Liver (tissue), 9 donors: ENCODE data around the gene SUPT5H. TPM values are rescaled to one million over a fixed set of nuclear protein-coding genes. Genes with fewer than 3 reads are reported as not detected.

Experiments used
- DNase-seq: peaks from one replicate; pipeline ENCODE4 v3.0.0-alpha.2; 2017; ENCODE audit warnings: low spot score
- H3K27ac ChIP-seq, 2 donors: one replicate each; pipeline ENCODE4 v1.7.0; 2013; ENCODE audit warnings: inconsistent platforms in 2 of 2, low read length in 2 of 2, control low read depth in 1 of 2, low read depth in 1 of 2, mild to moderate bottlenecking in 1 of 2
- H3K27me3 ChIP-seq, 4 donors: one replicate each; pipeline versions ENCODE4 v1.6.1 to v1.7.0; 2013; ENCODE audit warnings: low read length in 3 of 4, inconsistent platforms in 1 of 4, mild to moderate bottlenecking in 1 of 4, moderate library complexity in 1 of 4; ENCODE audit not compliant: control insufficient read depth in 4 of 4, insufficient read depth in 4 of 4
- H3K36me3 ChIP-seq, 4 donors: one replicate each; pipeline versions ENCODE4 v1.6.1 to v1.7.0; 2013; ENCODE audit warnings: low read length in 3 of 4, mild to moderate bottlenecking in 3 of 4, low read depth in 1 of 4, moderate library complexity in 1 of 4; ENCODE audit not compliant: control insufficient read depth in 4 of 4, insufficient read depth in 3 of 4
- H3K4me1 ChIP-seq, 4 donors: one replicate each; pipeline versions ENCODE4 v1.6.1 to v1.7.0; 2013; ENCODE audit warnings: low read length in 3 of 4, mild to moderate bottlenecking in 3 of 4, moderate library complexity in 1 of 4; ENCODE audit not compliant: control insufficient read depth in 4 of 4, insufficient read depth in 4 of 4
- H3K4me3 ChIP-seq, 3 donors: one replicate each; pipeline versions ENCODE4 v1.6.1 to v1.7.0; 2013; ENCODE audit warnings: low read length in 3 of 3, control low read depth in 1 of 3, low read depth in 1 of 3, mild to moderate bottlenecking in 1 of 3
- H3K9ac ChIP-seq, 2 donors: one replicate each; pipeline ENCODE4 v1.7.0; 2013; ENCODE audit warnings: low read length in 2 of 2, mild to moderate bottlenecking in 2 of 2, moderate library complexity in 2 of 2, control low read depth in 1 of 2, low read depth in 1 of 2
- H3K9me3 ChIP-seq, 4 donors: one replicate each; pipeline versions ENCODE4 v1.6.1 to v1.7.0; 2013; ENCODE audit warnings: low read length in 3 of 4; ENCODE audit not compliant: control insufficient read depth in 4 of 4
- EGR1 ChIP-seq, 2 donors: IDR thresholded peaks; 2 replicates each; pipeline ENCODE4 v1.6.1; 2016 to 2018; ENCODE audit warnings: antibody characterized with exemption in 2 of 2, low read depth in 2 of 2
- FOXA1 ChIP-seq: IDR thresholded peaks from 2 replicates; pipeline ENCODE4 v1.6.1; 2016; ENCODE audit warnings: antibody characterized with exemption
- FOXA2 ChIP-seq: IDR thresholded peaks from 2 replicates; pipeline ENCODE4 v1.6.1; 2016; ENCODE audit warnings: antibody characterized with exemption
- GABPA ChIP-seq, 2 donors: IDR thresholded peaks in 1 of 2; conservative IDR thresholded peaks in 1 of 2; 2 replicates each; pipeline ENCODE4 v1.6.1; 2016; ENCODE audit warnings: antibody characterized with exemption in 2 of 2, mild to moderate bottlenecking in 1 of 2, moderate library complexity in 1 of 2
- HNF4A ChIP-seq, 2 donors: conservative IDR thresholded peaks; 2 replicates each; pipeline ENCODE4 v1.6.1; 2016; ENCODE audit warnings: antibody characterized with exemption in 2 of 2, mild to moderate bottlenecking in 2 of 2
- HNF4G ChIP-seq: IDR thresholded peaks from 2 replicates; pipeline ENCODE4 v1.6.1; 2016; ENCODE audit warnings: antibody characterized with exemption
- JUND ChIP-seq, 2 donors: IDR thresholded peaks; 2 replicates each; pipeline ENCODE4 v1.6.1; 2016; ENCODE audit warnings: antibody characterized with exemption in 2 of 2
- NR2F2 ChIP-seq: IDR thresholded peaks from 2 replicates; pipeline ENCODE4 v1.6.1; 2016; ENCODE audit warnings: antibody characterized with exemption
- RAD21 ChIP-seq, 2 donors: IDR thresholded peaks; 2 replicates each; pipeline ENCODE4 v1.6.1; 2016; ENCODE audit warnings: antibody characterized with exemption in 2 of 2, mild to moderate bottlenecking in 2 of 2
- SP1 ChIP-seq: IDR thresholded peaks from 2 replicates; pipeline ENCODE4 v1.6.1; 2018; ENCODE audit warnings: antibody characterized with exemption, mild to moderate bottlenecking
- TAF1 ChIP-seq: conservative IDR thresholded peaks from 2 replicates; pipeline ENCODE4 v1.6.1; 2016; ENCODE audit warnings: antibody characterized with exemption, mild to moderate bottlenecking
- YY1 ChIP-seq: IDR thresholded peaks from 2 replicates; pipeline ENCODE4 v1.6.1; 2016; ENCODE audit warnings: antibody characterized with exemption, mild to moderate bottlenecking
- WGBS: extraction: QIAGEN DNeasy Blood & Tissue Kit; methylation state at CpG from one replicate; pipeline ENCODE4 v1.1.7; 2013; 5-methylcytosine and 5-hydroxymethylcytosine counted together
- polyA plus RNA-seq, 2 donors: library from polyadenylated mRNA; stranded (reverse) in 1 of 2; unstranded in 1 of 2; fragments of 200-250 nt in 1 of 2; fragments of >200 nt in 1 of 2; fragmentation: Nextera tagmentation in 1 of 2; extraction: Ambion mirVana in 1 of 2; gene quantifications; one replicate each; pipeline versions ENCODE4 v1.2.1 to v1.2.3, GENCODE V29; 2013 to 2015
- total RNA-seq, 2 donors: library from RNA; depleted of rRNA; stranded (reverse); fragments of >200 nt; gene quantifications; one replicate each; pipeline ENCODE4 v1.2.3, GENCODE V29; 2014
- TF ChIP-seq, protein P1 (sequence below): IDR thresholded peaks from 2 replicates; pipeline ENCODE4 v1.6.1; 2016; ENCODE audit warnings: antibody characterized with exemption
- TF ChIP-seq, protein P2 (sequence below): IDR thresholded peaks from 2 replicates; pipeline ENCODE4 v1.6.1; 2016; ENCODE audit warnings: antibody characterized with exemption, mild to moderate bottlenecking
- TF ChIP-seq, protein P3 (sequence below): fragments of 150-350 bp; IDR thresholded peaks from 2 replicates; pipeline ENCODE4 v1.5.1; 2017; ENCODE audit warnings: improper control_type of control experiment, low read depth, low read length; ENCODE audit not compliant: missing input control
- TF ChIP-seq, protein P4 (sequence below): IDR thresholded peaks from 2 replicates; pipeline ENCODE4 v1.6.1; 2016; ENCODE audit warnings: antibody characterized with exemption
- TF ChIP-seq, protein P5 (sequence below): IDR thresholded peaks from 2 replicates; pipeline ENCODE4 v1.6.1; 2016; ENCODE audit warnings: antibody characterized with exemption
- donor health status: healthy.
- donor health status: healthy.
- donor health status: healthy.
- donor health status: healthy.
- donor health status: healthy.

The SUPT5H gene
- total and polyA plus RNA-seq, 4 donors, result 19.3 to 52.5 (median 45.2) TPM

DNA sequence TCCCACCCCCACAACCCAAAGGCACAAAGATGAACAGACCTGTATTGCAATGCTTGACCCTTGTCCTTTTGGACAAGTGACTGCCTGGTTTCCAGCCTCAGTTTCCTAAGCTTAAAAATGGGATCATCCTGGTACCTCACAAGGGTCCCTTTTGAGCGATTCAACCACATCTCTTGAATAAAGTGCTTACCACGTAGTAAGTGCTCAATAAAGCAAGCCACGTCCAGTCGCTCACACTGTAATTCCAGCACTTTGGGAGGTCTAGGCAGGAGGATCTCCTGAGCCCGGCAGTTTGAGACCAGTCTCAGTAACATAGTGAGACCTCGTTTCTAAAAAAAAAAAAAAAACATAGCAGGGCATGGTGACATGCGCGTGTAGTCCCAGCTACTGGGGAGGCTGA is 54.5 kb downstream of the SUPT5H start:
- no peak for DNase-seq
- 78% methylated on average over 8 of the region's 8 CpGs for WGBS
- Histone ChIP-seq H3K9me3 (no peaks in the 10 kb centered on the region), H3K4me1 (peaks cover 2 to 16% (median 9%) of the 10 kb centered on the region in 4 donors), H3K9ac (no peak overlapping the region), H3K27me3 (peaks cover 2 to 8% (median 7%) of the 10 kb centered on the region in 4 donors), H3K27ac (no peak overlapping the region), H3K4me3 (no peak overlapping the region), H3K36me3 (no peaks in the 10 kb centered on the region)
- TF ChIP-seq EGR1 (IDR thresholded peaks at IDR 0.05; ENCODE audit: low read depth in 2 of 2) (no peak), HNF4A (conservative IDR thresholded peaks at IDR 0.05) (no peak), NR2F2 (no peak), RAD21 (IDR thresholded peaks at IDR 0.05) (no peak), TAF1 (no peak), HNF4G (no peak), SP1 (no peak), FOXA1 (no peak), GABPA (IDR thresholded peaks at IDR 0.05 in 1 of 2, conservative IDR thresholded peaks at IDR 0.05 in 1 of 2) (no peak), YY1 (no peak)
- TF ChIP-seq, protein P1, sequence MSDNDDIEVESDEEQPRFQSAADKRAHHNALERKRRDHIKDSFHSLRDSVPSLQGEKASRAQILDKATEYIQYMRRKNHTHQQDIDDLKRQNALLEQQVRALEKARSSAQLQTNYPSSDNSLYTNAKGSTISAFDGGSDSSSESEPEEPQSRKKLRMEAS, result no peak
- TF ChIP-seq, protein P2, sequence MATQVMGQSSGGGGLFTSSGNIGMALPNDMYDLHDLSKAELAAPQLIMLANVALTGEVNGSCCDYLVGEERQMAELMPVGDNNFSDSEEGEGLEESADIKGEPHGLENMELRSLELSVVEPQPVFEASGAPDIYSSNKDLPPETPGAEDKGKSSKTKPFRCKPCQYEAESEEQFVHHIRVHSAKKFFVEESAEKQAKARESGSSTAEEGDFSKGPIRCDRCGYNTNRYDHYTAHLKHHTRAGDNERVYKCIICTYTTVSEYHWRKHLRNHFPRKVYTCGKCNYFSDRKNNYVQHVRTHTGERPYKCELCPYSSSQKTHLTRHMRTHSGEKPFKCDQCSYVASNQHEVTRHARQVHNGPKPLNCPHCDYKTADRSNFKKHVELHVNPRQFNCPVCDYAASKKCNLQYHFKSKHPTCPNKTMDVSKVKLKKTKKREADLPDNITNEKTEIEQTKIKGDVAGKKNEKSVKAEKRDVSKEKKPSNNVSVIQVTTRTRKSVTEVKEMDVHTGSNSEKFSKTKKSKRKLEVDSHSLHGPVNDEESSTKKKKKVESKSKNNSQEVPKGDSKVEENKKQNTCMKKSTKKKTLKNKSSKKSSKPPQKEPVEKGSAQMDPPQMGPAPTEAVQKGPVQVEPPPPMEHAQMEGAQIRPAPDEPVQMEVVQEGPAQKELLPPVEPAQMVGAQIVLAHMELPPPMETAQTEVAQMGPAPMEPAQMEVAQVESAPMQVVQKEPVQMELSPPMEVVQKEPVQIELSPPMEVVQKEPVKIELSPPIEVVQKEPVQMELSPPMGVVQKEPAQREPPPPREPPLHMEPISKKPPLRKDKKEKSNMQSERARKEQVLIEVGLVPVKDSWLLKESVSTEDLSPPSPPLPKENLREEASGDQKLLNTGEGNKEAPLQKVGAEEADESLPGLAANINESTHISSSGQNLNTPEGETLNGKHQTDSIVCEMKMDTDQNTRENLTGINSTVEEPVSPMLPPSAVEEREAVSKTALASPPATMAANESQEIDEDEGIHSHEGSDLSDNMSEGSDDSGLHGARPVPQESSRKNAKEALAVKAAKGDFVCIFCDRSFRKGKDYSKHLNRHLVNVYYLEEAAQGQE, result no peak
- TF ChIP-seq, protein P3, sequence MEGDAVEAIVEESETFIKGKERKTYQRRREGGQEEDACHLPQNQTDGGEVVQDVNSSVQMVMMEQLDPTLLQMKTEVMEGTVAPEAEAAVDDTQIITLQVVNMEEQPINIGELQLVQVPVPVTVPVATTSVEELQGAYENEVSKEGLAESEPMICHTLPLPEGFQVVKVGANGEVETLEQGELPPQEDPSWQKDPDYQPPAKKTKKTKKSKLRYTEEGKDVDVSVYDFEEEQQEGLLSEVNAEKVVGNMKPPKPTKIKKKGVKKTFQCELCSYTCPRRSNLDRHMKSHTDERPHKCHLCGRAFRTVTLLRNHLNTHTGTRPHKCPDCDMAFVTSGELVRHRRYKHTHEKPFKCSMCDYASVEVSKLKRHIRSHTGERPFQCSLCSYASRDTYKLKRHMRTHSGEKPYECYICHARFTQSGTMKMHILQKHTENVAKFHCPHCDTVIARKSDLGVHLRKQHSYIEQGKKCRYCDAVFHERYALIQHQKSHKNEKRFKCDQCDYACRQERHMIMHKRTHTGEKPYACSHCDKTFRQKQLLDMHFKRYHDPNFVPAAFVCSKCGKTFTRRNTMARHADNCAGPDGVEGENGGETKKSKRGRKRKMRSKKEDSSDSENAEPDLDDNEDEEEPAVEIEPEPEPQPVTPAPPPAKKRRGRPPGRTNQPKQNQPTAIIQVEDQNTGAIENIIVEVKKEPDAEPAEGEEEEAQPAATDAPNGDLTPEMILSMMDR, result no peak
- TF ChIP-seq, protein P4, sequence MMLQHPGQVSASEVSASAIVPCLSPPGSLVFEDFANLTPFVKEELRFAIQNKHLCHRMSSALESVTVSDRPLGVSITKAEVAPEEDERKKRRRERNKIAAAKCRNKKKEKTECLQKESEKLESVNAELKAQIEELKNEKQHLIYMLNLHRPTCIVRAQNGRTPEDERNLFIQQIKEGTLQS, result no peak

DNA sequence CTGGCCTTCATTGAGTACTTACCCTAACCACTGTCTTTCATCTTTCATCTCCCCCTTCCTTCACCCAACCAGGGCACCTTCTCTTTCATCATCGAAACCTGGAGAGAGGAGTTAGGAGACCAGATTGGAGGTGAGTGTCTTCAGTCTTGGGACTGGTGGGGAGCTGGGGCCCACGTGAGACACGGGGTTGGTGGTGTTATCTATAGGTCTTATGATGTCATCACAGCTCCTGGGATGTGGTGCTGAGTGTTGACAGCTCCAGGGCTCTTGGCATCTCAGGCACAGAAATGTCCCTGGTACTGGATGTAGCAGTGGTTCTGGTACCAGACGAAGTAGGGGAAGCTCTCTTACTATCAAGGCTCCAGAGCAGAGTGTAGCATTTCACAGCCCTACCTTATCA is 55.2 kb downstream of the SUPT5H start:
- Histone ChIP-seq H3K27me3 (peaks cover 2 to 10% (median 7%) of the 10 kb centered on the region in 4 donors), H3K36me3 (no peaks in the 10 kb centered on the region), H3K4me1 (peaks cover 2 to 16% (median 9%) of the 10 kb centered on the region in 4 donors), H3K4me3 (no peak overlapping the region), H3K27ac (no peak overlapping the region), H3K9ac (no peak overlapping the region), H3K9me3 (no peaks in the 10 kb centered on the region)
- TF ChIP-seq RAD21 (IDR thresholded peaks at IDR 0.05), result no peak
- TF ChIP-seq, protein P2, result no peak
- TF ChIP-seq FOXA2, result no peak
- no peak for TF ChIP-seq JUND (IDR thresholded peaks at IDR 0.05)
- TF ChIP-seq HNF4G, result no peak
- TF ChIP-seq, protein P3, result no peak
- TF ChIP-seq GABPA (IDR thresholded peaks at IDR 0.05 in 1 of 2, conservative IDR thresholded peaks at IDR 0.05 in 1 of 2), result no peak
- TF ChIP-seq, protein P5, sequence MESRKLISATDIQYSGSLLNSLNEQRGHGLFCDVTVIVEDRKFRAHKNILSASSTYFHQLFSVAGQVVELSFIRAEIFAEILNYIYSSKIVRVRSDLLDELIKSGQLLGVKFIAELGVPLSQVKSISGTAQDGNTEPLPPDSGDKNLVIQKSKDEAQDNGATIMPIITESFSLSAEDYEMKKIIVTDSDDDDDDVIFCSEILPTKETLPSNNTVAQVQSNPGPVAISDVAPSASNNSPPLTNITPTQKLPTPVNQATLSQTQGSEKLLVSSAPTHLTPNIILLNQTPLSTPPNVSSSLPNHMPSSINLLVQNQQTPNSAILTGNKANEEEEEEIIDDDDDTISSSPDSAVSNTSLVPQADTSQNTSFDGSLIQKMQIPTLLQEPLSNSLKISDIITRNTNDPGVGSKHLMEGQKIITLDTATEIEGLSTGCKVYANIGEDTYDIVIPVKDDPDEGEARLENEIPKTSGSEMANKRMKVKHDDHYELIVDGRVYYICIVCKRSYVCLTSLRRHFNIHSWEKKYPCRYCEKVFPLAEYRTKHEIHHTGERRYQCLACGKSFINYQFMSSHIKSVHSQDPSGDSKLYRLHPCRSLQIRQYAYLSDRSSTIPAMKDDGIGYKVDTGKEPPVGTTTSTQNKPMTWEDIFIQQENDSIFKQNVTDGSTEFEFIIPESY, result no peak
- TF ChIP-seq HNF4A (conservative IDR thresholded peaks at IDR 0.05), result no peak
- DNase-seq, result no peak
- WGBS, result 52% methylated on average over 4 of the region's 4 CpGs
